IPS-NIHi11 (cell line): ENCODE data around the gene TMEM40.
"Not testable (repeated sequence)": the region's sequence is repeated elsewhere in the genome, so short reads cannot be mapped to it uniquely, and the experiment has no call there.

ENCODE experiments used
- DNase-seq: peaks from one replicate; pipeline ENCODE4 v3.0.0; 2012; ENCODE audit warnings: mixed read lengths, low spot score

Gene TMEM40

DNA sequence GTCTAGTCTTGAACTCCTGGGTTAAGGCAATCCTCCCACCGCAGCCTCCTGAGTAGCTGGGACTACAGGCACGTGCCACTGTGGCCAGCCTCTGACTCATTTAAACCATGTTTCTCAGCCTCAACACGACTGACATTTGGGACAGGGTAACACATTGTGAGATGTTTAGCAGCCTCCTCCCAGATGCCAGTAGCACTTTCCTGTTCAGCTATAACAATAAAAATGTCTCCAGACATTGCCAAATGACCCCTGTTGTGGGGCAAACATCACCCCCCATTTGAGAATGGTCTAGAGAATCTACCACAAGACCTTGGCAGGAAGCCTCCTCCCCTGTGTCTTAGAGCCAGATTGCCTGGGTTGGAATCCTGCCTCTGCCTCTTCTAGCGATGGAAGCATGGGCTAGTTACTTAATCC, 8.4 kb downstream of the TMEM40 start:
- DNase-seq = no peak

- no peak for DNase-seq
Observed at GRCh38 chr3:12750223-12750622, 8.8 kb downstream of the TMEM40 start.

DNA sequence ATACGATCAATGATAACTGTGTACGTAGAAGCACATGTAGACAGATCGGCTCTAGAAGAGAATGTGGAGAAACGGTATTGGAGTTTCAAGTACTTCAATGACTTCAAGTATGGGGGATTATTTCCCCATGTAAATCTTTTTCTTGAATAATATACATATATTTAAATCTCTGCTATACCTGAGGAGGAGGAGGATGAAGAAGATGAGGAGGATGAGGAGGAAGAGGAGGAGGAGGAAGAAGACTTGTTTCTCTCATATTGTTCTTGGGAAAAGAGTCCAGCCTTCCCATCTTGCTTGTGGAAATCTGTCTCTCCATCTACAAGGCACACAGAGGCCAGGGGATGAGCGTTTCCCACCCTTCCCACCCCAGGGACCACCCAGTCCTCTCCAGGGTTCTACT, 10.6 kb downstream of the TMEM40 start:
- DNase-seq = no peak

DNA sequence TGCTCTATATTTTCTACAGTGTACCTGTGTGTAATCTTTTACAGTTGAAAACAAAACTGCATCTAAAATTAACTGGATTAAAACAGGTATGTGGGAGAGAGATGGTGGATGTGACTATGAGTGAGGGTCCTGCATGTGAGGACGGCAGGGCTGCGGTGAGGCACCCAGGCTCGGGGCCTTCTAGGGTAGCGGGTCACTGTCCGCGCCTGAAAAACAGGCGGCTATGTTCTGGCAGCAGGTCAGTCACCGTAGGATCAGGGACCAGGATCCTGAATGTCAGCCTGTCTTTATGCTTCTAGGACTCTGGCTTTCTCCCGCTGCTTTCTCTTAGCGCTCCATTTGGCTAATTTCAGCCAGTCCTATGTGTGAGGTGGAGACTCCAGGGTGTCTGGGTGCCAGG, 12.6 kb downstream of the TMEM40 start:
- DNase-seq = no peak

GRCh38 chr3:12744326-12744725, 14.7 kb downstream of the TMEM40 start:
- no peak for DNase-seq

DNA sequence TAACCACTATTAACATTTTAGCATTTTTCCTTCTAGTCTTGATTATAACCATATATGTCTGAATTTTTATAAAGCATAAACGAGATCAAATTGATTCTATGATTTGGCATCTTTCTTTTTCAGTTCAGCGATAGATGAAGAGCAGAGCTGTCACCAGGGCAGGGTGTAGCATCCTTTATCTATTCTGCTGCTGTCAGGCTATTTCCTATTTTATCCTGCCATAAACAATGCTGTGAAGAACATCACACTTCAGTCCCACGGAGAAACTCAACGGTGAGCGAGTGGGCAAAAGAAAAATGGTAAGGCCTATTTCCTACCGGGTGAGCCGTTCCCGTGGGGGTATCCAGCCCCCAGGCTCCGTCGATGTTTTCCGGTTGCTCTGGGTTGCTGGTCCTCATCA, 15.5 kb downstream of the TMEM40 start:
- DNase-seq = no peak

GRCh38 chr3:12742330-12743107, 16.5 kb downstream of the TMEM40 start:
- DNase-seq = no peak

DNA sequence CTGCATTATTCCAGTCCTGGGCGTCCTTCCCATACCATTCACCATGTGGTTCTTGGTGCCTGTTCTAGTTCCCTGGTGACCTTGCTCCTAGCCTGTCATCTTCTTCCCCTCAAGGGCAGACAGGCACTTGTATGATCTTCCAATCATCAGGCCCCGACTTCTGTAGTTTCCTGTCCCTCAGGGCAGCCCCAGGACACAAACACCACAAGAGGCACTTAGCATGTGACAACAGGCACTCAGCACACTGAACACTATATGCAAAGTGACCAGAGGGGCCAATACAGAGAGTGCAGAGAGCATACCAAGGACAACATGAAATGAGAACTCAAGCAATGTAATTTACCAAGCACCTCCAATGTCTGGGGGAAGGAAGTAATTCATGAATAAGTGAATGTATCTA, 17.9 kb downstream of the TMEM40 start:
- no peak for DNase-seq

DNA sequence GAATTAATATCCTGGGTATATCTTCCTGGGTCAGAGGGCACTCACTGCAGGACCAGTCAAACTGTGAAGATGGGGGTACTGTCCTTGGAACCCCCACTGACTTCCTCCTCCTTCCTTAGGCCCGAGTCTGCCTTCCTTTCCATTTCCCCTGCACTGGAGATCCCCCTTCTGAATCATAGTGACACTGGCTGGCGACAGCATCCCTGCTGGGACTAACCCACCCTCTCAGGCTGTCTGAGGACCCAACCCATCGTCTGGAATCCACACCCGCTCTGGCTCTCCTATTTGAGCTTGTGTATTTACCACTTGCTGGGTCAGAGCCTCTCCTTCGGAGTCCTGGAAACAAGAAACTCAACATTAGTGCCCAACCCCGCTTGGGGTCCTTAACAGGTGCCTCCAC, 21.2 kb downstream of the TMEM40 start:
- DNase-seq = no peak

DNA sequence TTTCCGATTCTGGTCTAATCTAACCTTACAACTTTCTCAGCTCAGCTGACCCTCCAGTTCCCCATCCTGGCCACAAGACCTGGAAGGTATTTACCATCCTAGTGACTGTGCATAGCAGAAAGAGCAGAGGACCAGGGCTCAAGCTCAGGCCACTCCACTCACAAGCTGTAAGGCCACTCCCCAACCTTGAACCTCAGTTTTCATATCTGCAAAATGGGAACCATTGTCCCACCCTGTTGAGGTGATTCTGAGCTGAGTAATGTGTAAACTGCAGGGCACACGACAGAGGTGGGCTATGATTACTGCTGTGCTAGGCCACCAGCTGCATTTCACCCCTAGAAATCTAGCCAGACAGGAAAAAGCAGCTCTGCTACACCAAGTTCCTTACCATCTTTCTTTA, 21.7 kb downstream of the TMEM40 start:
- DNase-seq = no peak

DNA sequence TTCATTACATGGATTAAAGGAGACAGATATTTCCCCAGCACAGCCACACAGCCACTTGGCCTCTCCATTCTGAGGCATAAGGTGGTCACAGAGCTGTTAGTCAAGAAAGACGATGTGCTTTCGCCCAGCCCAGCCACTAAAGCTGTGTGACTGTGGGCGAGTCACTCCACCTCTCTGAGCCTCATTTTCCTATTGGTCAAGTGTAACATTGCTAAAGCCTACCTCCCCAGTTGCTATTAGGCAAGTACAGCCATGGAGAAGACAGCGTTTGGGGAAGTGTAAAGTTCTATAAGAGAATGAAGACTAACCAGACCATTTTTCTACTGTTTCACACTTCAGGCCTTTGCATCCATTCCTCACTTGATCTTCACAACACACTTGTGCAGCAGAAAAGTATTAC, 24.1 kb downstream of the TMEM40 start:
- no peak for DNase-seq

DNA sequence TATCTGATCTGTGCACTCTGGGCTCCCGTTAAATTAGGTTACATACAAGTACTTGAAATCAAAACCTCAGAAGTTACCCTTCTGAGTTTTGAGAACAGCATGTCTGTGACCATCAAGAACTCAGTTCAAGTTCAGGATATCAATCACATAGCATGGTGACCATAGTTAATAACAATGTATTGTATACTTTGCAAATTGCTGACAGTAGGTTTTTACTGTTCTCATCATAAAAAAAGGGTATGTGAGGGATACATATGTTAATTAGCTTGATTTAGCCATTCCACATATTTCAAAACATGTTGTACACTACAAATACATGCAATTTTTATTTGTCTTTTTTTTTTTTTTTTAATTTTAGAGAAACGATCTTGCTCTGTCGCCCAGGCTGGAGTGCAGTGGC, 25.5 kb downstream of the TMEM40 start:
- DNase-seq = no peak

DNA sequence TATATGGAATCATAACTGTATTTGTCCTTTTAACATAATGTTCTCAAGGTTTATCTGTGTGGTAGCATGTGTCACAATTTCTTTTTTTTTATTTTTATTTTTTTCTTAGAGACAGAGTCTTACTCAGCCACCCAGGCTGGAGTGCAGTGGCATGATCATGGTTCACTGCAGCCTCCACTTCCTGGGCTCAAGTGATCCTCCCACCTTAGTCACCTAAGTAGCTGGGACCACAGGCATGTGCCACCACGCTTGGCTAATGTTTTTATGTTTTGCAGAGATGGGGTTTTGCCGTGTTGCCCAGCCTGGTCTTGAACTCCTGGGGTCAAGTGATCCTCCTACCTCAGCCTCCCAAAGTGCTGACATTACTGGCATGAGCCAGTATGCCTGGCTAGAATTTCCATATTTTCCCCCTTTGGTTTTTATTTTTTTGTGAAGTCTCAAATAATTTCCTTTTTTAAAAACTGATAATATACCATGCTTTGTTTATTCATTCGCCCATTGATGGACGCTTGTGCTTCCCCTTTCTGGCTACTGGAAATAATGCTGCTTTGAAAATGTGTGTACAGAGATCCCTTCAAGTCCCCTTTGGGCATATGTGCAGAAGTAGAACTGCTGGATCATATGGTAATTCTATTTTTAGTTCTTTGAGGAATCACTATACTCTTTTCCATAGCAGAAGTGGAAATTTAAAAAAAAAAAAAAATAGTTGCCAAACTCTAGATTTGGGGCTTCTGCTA, 28.4 kb downstream of the TMEM40 start:
- no peak for DNase-seq

DNA sequence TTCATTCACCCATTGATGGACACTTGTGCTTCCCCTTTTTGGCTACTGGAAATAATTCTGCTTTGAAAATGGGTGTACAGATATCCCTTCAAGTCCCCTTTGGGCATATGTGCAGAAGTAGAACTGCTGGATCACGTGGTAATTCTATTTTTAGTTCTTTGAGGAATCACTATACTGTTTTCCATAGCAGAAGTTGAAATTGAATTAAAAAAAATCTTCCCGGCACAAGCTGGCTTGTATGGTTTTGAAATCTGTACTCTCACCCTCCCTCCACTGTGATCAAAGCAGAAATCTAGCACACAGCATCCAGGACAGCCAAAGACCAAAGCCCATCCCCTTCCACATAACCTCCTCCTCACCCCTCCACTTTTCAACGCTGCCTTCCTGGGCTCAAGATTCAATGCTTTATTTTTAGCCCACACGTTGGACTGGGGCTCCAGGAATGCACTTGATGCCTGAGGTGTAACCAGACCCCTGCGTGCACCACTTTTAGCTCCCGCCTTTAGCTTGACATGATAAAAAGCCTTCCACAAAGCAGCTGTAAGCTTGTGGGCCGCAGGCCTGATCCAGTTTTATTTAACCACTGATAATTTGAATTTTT, 29.9 kb downstream of the TMEM40 start:
- no peak for DNase-seq

DNA sequence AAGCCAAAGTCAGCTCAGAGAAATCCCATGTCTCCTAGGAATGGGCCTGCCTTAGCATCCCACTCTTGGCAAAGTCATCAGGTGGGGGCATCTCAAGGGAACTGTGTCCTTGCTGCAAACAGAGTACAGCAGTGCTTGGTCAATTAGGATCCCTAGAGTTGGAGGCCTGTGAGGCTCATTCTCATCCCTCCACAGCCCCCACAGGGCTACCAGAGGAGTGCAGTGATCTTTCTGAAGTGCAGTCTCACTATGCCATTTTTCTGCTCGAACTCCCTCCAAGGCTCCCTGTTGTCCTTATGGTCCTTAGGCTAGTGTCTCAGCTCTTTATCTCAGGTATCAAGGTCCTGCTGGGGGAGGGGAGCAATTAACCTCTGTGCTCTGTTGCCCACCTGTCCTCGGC, 31.1 kb downstream of the TMEM40 start:
- no peak for DNase-seq

DNA sequence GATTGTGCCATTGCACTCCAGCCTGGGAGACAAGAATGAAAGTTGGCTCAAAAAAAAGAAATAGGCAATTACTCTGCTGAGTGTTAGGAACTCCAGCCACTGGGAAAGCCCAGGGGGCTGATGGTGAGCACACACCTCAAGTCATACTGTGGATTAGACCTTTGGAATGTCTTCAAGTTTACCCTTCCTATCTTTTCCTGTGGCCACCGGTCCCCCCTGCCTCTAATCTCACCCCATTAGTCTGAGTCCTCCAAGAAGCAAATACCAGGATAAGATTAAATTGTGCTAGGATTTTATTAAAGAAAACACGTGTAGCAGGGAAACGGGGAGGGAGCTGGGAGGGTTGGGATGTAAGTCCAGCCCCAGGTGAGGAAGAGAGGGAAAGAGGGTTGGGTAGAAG, 31.6 kb downstream of the TMEM40 start:
- DNase-seq = no peak

- DNase-seq = no peak
Observed at GRCh38 chr3:12725436-12725835, 33.6 kb downstream of the TMEM40 start.

DNA sequence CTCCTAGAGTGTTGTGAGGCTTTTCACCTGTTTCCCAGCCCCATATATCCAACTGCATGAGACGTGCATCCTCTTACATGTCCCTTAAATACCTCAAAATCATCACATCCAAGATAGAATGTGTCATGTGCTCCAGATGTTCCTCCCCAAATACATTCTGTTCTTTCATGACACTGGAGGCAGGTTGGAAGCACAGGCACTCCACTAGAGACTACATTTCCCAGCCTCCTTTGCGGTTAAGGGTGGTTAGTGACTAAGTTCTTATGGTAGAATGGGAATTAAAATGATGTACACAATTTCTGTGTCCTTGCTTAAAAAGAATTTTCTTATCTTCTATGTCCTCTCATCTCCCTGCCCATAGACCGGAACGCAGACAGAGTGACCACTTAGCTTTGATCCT, 34.3 kb downstream of the TMEM40 start:
- no peak for DNase-seq

- not testable (repeated sequence) for DNase-seq
Observed at GRCh38 chr3:12723362-12723761, 35.7 kb downstream of the TMEM40 start.

GRCh38 chr3:12722226-12722625, 36.8 kb downstream of the TMEM40 start:
- DNase-seq = no peak

DNA sequence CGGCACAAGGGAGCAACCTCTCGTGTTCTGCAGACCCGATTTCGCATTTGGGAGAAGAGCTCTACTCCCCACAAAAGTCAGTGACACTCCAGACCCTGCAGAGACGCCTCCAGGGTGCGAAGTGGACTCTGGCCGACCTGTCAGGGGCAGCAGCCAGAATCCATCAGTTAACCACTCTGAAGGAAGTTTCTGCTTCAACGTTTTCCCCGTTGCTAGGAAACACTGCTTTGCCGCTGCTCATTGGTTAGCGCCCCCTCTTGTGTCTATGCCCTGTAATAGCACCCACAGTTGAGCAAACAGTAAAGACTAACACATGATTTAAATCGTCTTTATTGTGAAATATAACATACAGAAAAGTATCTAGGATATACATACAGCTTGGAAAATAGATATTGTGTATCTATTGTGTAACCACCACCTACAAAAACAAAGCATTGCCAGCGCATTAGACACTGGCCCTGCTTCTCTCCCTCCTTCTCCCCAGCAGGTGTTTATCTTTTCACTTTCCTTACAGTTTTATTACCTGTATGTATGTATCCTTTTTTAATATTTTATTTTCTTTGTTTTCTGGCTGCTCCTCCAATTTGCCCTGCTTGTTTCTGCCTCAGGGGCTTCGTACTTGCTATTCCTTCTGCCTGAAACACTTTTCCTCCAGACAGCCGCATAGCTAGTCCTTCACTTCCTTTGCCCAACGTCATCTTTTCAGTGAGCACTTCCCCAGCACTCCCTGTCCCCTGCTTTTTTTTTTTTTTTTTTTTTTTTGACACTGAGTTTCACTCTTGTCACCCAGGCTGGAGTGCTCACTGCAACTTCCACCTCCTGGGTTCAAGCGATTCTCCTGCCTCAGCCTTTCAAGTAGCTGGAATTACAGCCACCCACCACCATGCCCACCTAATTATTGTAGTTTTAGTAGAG, 38.8 kb downstream of the TMEM40 start:
- DNase-seq = peak; percentile 88

DNA sequence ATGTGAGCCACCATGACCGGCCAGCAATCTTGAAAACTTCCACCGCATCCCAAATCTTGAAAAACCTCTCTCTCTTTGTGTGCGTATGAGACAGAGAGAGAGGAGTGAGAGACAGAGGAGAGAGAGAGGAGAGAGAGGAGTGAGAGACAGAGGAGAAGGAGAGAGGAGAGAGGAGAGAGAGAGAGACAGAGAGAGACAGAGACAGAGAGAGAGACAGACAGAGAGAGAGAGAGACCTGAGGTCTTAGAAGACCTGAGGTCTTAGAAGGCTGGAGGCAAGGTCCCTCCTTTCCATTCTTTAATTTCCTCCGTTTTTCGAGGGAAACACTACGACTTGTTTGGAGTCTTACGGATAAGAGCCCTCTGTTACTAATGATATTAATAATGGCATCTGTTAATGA, 39.5 kb downstream of the TMEM40 start:
- no peak for DNase-seq
